ENCODE results near the gene GIGYF2. TPM values are rescaled to one million over a fixed set of nuclear protein-coding genes. Genes with fewer than 3 reads are reported as not detected.

The GIGYF2 gene
- total and polyA plus RNA-seq, 2 of the 4 experiments (the other 2 are of a cell fraction): 14.7 to 66.0 TPM

DNA sequence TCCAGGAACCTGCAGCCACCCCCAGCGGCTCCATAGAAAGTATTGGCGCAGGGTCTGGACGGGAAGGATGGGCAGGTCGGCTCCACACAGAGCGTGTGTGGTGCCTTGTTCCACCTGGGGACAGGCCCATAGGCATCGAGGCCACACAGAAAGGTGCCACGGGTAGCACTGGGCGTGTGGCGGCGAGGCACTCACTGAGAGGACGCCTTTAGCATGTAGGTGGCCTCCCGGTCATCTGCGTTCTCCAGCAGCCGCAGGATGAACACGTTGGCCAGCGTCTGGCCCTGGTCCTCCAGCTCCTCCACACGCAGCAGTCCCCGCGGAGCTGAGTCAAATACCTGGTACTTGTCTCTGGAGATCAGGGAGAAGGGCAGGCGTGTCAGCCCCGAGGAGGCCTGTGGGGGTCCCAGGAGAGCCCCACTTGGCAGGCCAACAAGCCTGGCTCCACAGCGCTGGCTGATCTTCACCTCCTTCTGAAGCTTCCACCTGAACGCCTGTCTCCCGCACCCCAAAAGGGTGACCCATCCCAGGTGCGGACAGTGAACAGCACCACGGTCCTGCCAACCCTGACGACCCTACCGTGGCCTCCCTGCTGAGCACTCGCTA is 186.1 kb downstream of the GIGYF2 start:
- no peak overlapping the region for H3K14ac ChIP-seq (replicated peaks; ENCODE audit: low read depth, low read length)
- no peak overlapping the region for H2BK15ac ChIP-seq (ENCODE audit: low read depth, low read length)
- POLR2A ChIA-PET (ENCODE audit: unreplicated experiment): no interaction called here
- no peaks in the 10 kb centered on the region; the same call in 1 of the 2 replicates for H4K20me1 ChIP-seq (ENCODE audit: insufficient read depth, low read length)
- peaks cover 6% of the 10 kb centered on the region; the same call in 1 of the 2 replicates for H3K27me3 ChIP-seq (ENCODE audit: control insufficient read depth, insufficient read depth, low read length)
- CTCF ChIA-PET: no interaction called here
- no peak overlapping the region for H2AK5ac ChIP-seq (ENCODE audit: low read depth, low read length)
- no peak for DNase-seq
- no TSS peak for BruUV-seq (replicated peaks)
- H3K56ac ChIP-seq (ENCODE audit: extremely low read depth, insufficient read depth, low read length): no peak overlapping the region
- H3K4me3 ChIP-seq (ENCODE audit: insufficient read depth, low read depth, low read length): no peak overlapping the region
- no peak overlapping the region for H3K4ac ChIP-seq (ENCODE audit: low read depth, low read length)
- H3K9ac ChIP-seq (ENCODE audit: low read depth, low read length): no peak overlapping the region
- in situ Hi-C loops (cut with MboI; ENCODE audit: low sequenced_read_pairs): no loop called here
- H2BK120ac ChIP-seq (ENCODE audit: low read depth, low read length): no peak overlapping the region
- H3K4me1 ChIP-seq (ENCODE audit: control insufficient read depth, insufficient read depth, low read length): no peaks in the 10 kb centered on the region
- no peaks in the 10 kb centered on the region for H3K9me3 ChIP-seq (ENCODE audit: control insufficient read depth, insufficient read depth, low read length)
- no peak overlapping the region for H3K27ac ChIP-seq (ENCODE audit: insufficient read depth, low read length)
- ATAC-seq (ENCODE audit: low read depth): no peak
- intact Hi-C loops (cut with micrococcal nuclease): no loop called here
- peaks cover 6% of the 10 kb centered on the region; the same call in 1 of the 2 replicates for H3K9me1 ChIP-seq (ENCODE audit: insufficient read depth, low read length)
- no peak overlapping the region for H2BK5ac ChIP-seq (ENCODE audit: low read depth, low read length, poor library complexity, severe bottlenecking)
- H4K5ac ChIP-seq (ENCODE audit: low read depth, low read length): no peak overlapping the region
- no peak overlapping the region for H3K18ac ChIP-seq (ENCODE audit: low read depth, low read length)
- H3K36me3 ChIP-seq (ENCODE audit: control insufficient read depth, insufficient read depth, low read length): no peaks in the 10 kb centered on the region
- no peak overlapping the region for H2AK9ac ChIP-seq (replicated peaks; ENCODE audit: low read depth, low read length, poor library complexity)
- dilution Hi-C loops (cut with HindIII; ENCODE audit: low sequenced_read_pairs, unreplicated experiment): no loop called here
- TF ChIP-seq CHD1 (IDR thresholded peaks at IDR 0.05; ENCODE audit: low read depth, low read length): no peak
- TF ChIP-seq SMC3 (IDR thresholded peaks at IDR 0.05; ENCODE audit: low read depth, low read length): no peak
- no peak for TF ChIP-seq RAD21 (IDR thresholded peaks at IDR 0.05; ENCODE audit: low read length)
- TF ChIP-seq, protein P1, sequence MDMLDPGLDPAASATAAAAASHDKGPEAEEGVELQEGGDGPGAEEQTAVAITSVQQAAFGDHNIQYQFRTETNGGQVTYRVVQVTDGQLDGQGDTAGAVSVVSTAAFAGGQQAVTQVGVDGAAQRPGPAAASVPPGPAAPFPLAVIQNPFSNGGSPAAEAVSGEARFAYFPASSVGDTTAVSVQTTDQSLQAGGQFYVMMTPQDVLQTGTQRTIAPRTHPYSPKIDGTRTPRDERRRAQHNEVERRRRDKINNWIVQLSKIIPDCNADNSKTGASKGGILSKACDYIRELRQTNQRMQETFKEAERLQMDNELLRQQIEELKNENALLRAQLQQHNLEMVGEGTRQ (IDR thresholded peaks at IDR 0.05; ENCODE audit: low read depth, low read length): no peak
- H4K91ac ChIP-seq (ENCODE audit: insufficient read depth, low read depth, low read length): no peak overlapping the region
- 94% methylated on average over 18 of the region's 29 CpGs; no CpG with 5 or more reads in 1 of the 2 experiments for WGBS, 2 experiments (ENCODE audit: extremely low coverage in 2 of 2, insufficient read length in 1 of 2)
- H2AFZ ChIP-seq (replicated peaks; ENCODE audit: low read length, poor library complexity): no peak overlapping the region
- H3K4me2 ChIP-seq (ENCODE audit: low read depth, low read length): no peak overlapping the region
- H3K23ac ChIP-seq (ENCODE audit: low read depth, low read length): no peak overlapping the region
- no peak overlapping the region for H4K8ac ChIP-seq (ENCODE audit: low read depth in 2 of 2, low read length in 2 of 2)
- no peaks in the 10 kb centered on the region for H3K79me1 ChIP-seq (ENCODE audit: low read depth in 1 of 2, low read length in 2 of 2)
- no peak overlapping the region for H2BK20ac ChIP-seq (ENCODE audit: low read depth, low read length)

Data from IMR-90 (cell line).